Left lung (tissue), 10 donors: ENCODE measurements around the gene ARL2. TPM values are rescaled to one million over a fixed set of nuclear protein-coding genes. Genes with fewer than 3 reads are reported as not detected.
A peak's percentile ranks its signal among the peaks of the same experiment; 100 is the strongest.
"Not testable (repeated sequence)": the region's sequence is repeated elsewhere in the genome, so short reads cannot be mapped to it uniquely, and the experiment has no call there.

Source experiments
- ATAC-seq: fragments of 200-7000 bp; cut with Tn5 transposase; one replicate; pipeline ENCODE4 v1.9.1; 2020; ENCODE audit warnings: moderate library complexity
- DNase-seq, 4 donors: peaks; one replicate each; pipeline ENCODE4 v3.0.0-alpha.2; 2013 to 2020
- H3K27ac ChIP-seq, 2 donors: fragments of 200-600 bp; sonication (generic) in 1 of 2; one replicate each; pipeline versions ENCODE4 v1.5.0 to v1.8.0; 2020 to 2021
- H3K27me3 ChIP-seq, 2 donors: fragments of 200-600 bp; sonication (generic) in 1 of 2; one replicate each; pipeline versions ENCODE4 v1.5.0 to v1.8.0; 2020 to 2021
- H3K36me3 ChIP-seq, 2 donors: fragments of 200-600 bp; sonication (generic) in 1 of 2; one replicate each; pipeline versions ENCODE4 v1.5.0 to v1.8.0; 2020 to 2021
- H3K4me1 ChIP-seq, 2 donors: fragments of 200-600 bp; one replicate each; pipeline ENCODE4 v1.8.0; 2021
- H3K4me3 ChIP-seq, 2 donors: fragments of 200-600 bp; sonication (generic) in 1 of 2; one replicate each; pipeline versions ENCODE4 v1.5.0 to v1.8.0; 2020 to 2021; ENCODE audit warnings: mild to moderate bottlenecking in 1 of 2
- H3K9me3 ChIP-seq, 2 donors: fragments of 200-600 bp; sonication (generic) in 1 of 2; one replicate each; pipeline versions ENCODE4 v1.5.0 to v1.8.0; 2020 to 2021
- CTCF ChIP-seq, 2 donors: fragments of 200-600 bp; sonication (generic) in 1 of 2; IDR thresholded peaks; one replicate each; pipeline versions ENCODE4 v1.5.0 to v1.8.0; 2021; ENCODE audit warnings: antibody characterized with exemption in 2 of 2
- intact Hi-C, 2 donors: fragments of 100-400 bp; cut with DNase I; formaldehyde crosslinking; loops; one replicate each; pipeline versions ENCODE4 v1.11.2 to v1.14.2; 2022
- polyA plus RNA-seq, 6 donors: library from polyadenylated mRNA; unstranded; fragments of 120-200 nt; gene quantifications; one replicate each; pipeline ENCODE4 v1.2.1, GENCODE V29; 2013; ENCODE audit not compliant: insufficient read length in 6 of 6
- total RNA-seq, 2 donors: library from RNA; stranded (reverse); fragmentation: NEBNext Ultra II Directional; extraction: Animal tissue kit (Norgen Biotek cat#: 25700); gene quantifications; one replicate each; pipeline ENCODE4 v1.2.1, GENCODE V29; 2021
- donor health status: DM: no; HTN: yes; CAD: no.
- donor health status: DM: no; HTN: no; CAD: no.

The ARL2 gene
- total and polyA plus RNA-seq, 8 donors: 42.2 to 89.9 (median 50.4) TPM

- no peak for DNase-seq
- intact Hi-C loops: no loop called here
- Histone ChIP-seq H3K27ac (no peak overlapping the region), H3K9me3 (no peaks in the 10 kb centered on the region), H3K4me3 (no peak overlapping the region), H3K4me1 (peaks cover 4 to 43% of the 10 kb centered on the region in 2 donors), H3K27me3 (no peaks in the 10 kb centered on the region), H3K36me3 (peaks cover 0 to 10% of the 10 kb centered on the region in 2 donors)
- no peak for ATAC-seq
- TF ChIP-seq CTCF (IDR thresholded peaks at IDR 0.05): no peak
Measured at GRCh38 chr11:64998141-64998540, 15.8 kb upstream of the ARL2 start.

DNA sequence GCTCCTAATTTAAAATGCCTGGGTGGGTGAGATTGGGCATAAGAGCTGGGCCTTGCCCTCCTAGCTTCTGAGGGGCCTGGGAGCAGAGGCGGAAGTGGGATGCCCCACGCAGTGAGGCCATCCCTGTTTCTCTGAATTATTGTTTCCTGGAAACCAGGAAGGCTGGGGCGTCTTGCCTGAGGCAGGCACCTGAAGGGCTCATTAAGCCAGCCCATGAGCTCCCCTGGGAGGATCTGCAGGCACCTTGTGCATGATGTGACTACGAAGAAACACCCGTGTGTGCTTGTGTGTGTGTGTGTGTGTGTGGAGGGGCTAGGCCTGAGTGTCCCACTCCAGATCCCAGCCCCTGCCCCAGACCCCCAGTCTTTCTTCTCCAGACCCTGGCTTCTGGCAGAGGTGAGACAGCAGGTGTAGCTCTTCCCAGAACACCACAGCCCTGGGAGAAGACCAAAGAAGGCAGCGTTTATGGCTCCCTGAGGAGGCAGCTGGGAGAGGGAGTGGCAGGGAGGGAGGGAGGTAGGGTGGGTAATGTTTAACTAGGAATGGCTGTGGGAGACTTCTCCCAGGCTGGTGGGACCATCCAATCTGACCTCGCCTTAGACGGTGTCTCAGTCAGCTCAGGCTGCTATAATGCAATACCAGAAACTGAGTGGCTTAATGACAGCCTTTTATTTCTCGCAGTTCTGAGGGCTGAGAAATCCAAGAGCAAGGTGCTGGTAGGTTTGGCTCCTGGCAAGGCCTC is 15.1 kb upstream of the ARL2 start:
- no peak for ATAC-seq
- TF ChIP-seq CTCF (IDR thresholded peaks at IDR 0.05): no peak
- intact Hi-C loops: no loop called here
- H3K36me3 ChIP-seq: peaks cover 0 to 2% of the 10 kb centered on the region in 2 donors
- H3K4me3 ChIP-seq: no peak overlapping the region
- H3K4me1 ChIP-seq: peaks cover 4 to 37% of the 10 kb centered on the region in 2 donors
- no peaks in the 10 kb centered on the region for H3K9me3 ChIP-seq
- no peaks in the 10 kb centered on the region for H3K27me3 ChIP-seq
- no peak overlapping the region for H3K27ac ChIP-seq
- no peak for DNase-seq

DNA sequence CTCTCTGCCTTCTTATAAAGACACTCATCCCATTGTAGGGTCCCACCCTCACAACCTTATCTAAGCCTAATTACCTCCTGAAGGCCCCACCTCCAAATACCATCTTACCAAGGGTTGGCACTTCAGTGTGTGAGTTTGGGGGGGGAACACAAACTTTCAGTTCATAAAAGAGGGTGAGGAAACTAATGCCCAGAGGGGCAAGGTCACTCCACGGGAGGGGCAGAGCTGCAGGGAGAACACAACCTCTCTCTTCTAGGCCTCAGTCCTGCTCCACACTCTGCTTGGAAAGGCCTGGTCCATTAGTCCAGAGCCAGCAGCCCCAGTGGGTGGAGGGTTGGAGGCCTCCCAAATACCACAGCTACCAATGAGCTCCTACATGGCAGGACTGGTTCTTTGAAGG is 14.5 kb upstream of the ARL2 start:
- Histone ChIP-seq H3K36me3 (no peaks in the 10 kb centered on the region), H3K27ac (no peak overlapping the region), H3K27me3 (no peaks in the 10 kb centered on the region), H3K9me3 (no peaks in the 10 kb centered on the region), H3K4me3 (no peak overlapping the region), H3K4me1 (peaks cover 4 to 31% of the 10 kb centered on the region in 2 donors)
- ATAC-seq: no peak
- no peak for TF ChIP-seq CTCF (IDR thresholded peaks at IDR 0.05)
- DNase-seq: no peak
- intact Hi-C loops: no loop called here

GRCh38 chr11:65002706-65003105 is 11.3 kb upstream of the ARL2 start:
- Histone ChIP-seq H3K4me1 (no peaks in the 10 kb centered on the region), H3K27me3 (no peaks in the 10 kb centered on the region), H3K27ac (no peak overlapping the region), H3K9me3 (no peaks in the 10 kb centered on the region), H3K36me3 (no peaks in the 10 kb centered on the region), H3K4me3 (no peak overlapping the region)
- DNase-seq (peak in 1 of 4 donors; percentile 12), ATAC-seq (no peak)
- no peak for TF ChIP-seq CTCF (IDR thresholded peaks at IDR 0.05)
- intact Hi-C loops: no loop called here

DNA sequence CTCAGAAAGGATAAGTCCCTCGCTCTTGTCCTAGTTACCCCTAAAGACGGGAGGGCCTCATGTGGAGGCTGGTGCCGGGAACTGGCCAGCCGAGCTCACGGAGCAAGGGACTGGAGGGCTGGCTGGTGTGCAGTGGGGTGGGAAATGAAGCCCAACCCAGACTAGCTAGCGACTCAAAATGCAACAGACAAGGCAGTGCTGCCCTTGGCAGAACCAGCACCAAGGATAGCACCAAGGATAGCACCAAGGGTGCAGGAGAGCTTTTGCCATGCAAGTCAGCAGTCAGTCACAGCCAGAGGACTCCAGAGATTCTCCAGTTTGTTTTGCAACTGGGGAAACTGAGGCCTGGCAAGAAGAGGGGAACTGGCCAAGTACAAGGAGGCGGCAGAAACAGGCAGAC is 10.7 kb upstream of the ARL2 start:
- no peaks in the 10 kb centered on the region for H3K36me3 ChIP-seq
- TF ChIP-seq CTCF (IDR thresholded peaks at IDR 0.05): no peak
- H3K27ac ChIP-seq: no peak overlapping the region
- H3K4me1 ChIP-seq: no peaks in the 10 kb centered on the region
- intact Hi-C loops: no loop called here
- ATAC-seq (no peak), DNase-seq (peak in 1 of 4 donors; percentile 13)
- no peaks in the 10 kb centered on the region for H3K27me3 ChIP-seq
- H3K9me3 ChIP-seq: no peaks in the 10 kb centered on the region
- H3K4me3 ChIP-seq: no peak overlapping the region

DNA sequence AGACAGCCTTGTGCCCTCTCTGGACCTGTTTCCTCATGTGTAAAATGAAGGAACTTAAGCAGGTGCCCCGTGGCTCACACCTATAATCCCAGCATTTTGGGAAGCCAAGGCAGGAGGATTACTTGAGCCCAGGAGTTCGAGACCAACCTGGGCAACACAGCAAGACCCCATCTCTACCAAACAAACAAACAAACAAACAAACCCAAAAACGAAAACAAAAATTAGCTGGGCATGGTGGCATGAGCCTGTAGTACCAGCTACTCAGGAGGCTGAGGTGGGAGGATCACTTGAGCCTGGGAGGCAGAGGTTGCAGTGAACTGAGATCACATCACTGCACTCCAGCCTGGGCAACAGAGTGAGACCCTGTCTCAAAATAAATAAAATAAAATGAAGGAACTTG is 10.0 kb upstream of the ARL2 start:
- H3K27ac ChIP-seq, H3K4me3 ChIP-seq, intact Hi-C loops, H3K27me3 ChIP-seq, DNase-seq, H3K9me3 ChIP-seq, H3K36me3 ChIP-seq, H3K4me1 ChIP-seq, ATAC-seq: not testable (repeated sequence)
